GM19463 (cell line): Measurements from ENCODE around the gene BLOC1S3.

Source experiments
- ATAC-seq: cut with Tn5 transposase; IDR thresholded peaks from one replicate; pipeline ENCODE4 v1.9.1; 2021; ENCODE audit warnings: mild to moderate bottlenecking, moderate library complexity; ENCODE audit not compliant: unreplicated experiment

BLOC1S3 gene

DNA sequence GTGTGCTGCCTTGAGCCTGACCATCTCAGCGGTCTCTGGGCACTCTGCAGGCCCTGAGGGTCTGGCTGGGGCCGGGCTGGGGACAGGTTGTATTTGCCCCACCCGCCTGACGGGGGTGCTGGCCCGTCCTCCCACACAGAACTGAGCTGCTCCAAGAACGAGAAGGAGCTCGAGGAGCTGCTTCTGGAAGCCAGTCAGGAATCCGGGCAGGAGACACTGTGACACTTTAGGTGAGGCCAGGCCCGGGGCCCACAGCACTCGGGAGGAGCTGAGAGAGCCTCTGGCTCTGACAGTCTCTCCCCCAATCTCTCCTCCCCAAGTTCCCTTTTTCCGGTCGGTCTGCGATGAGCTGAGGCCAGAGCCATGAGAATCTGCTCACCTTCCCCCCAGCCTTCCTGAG, 32.3 kb upstream of the BLOC1S3 start:
- no peak for ATAC-seq

DNA sequence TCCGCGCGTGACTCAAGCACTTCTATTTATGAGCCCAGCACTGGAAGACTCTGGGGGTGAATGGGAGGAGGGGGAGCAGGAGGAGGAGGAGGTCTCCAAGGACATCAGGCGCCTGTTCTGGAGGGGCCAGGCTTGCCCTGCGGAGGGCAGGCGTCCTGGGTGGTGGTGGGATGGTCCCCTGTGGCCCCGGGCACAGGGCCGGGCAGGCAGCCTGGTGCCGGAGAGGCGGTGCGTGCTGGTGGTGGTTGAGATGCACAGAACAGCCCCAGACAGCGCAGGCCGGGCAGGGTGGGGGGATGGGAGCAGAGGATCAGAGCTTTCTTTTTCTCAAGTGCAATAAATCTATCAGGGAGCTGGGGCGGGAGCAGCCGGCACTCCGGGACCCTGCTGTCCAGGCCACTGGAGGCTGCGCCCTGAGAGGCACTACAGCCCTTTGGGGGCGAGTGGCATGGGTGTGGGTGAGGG, 31.8 kb upstream of the BLOC1S3 start:
- no peak for ATAC-seq

DNA sequence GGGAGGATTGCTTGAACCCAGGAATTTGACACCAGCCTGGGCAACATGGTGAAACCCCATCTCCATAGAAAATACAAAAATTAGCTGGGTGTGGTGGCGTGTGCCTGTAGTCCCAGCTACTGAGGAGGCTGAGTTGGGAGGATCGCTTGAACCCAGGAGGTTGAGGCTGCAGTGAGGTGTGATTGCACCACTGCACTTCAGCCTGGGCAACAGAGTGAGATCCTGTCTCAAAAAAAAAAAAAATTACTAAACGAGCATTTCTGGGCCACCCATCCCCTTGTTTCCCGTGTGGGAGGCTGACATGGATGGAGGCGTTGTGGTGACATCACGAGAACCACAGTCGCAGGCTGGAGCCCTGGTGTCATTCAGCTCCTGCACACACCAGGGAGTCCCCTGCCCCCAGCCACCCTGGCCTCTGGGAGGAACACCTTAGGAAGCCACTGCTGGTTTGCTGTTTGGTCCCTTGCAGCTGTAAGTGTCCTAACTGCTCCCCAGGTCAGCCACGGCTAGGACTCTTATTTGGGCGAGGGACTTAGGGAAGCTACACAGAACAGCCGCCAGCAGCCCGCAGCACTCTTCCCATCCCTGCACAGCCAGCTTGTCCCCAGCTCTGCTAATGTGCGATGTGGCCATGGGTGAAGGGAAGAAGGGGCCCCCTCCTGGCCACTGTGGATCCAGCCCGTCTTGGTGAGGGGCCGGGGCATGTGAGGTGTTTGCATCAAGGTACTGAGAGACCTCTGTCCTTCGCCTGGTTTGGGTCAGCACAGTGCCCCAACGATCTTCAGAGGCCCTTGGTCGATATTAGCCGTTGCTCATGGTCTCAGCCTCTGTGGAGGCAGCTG, 30.5 kb upstream of the BLOC1S3 start:
- no peak for ATAC-seq

DNA sequence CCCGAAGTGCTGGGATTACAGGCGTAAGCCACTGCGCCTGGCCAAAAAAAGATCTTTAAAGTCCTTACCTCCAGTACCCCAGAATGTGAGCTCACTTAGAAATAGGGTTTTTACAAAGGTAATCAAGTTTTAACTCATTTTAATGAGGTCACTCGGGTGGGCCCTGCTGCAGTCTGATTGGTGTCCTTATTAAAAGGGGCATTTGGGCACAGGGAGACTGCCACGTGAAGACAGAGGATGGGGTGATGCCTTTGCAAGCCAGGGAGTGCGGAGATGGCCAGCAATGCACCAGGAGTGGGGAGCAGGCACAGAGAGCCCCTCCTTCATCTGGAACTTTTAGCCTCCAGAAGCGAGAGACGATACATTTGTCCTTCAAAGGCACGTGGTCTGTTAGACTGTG, 29.5 kb upstream of the BLOC1S3 start:
- ATAC-seq = no peak

DNA sequence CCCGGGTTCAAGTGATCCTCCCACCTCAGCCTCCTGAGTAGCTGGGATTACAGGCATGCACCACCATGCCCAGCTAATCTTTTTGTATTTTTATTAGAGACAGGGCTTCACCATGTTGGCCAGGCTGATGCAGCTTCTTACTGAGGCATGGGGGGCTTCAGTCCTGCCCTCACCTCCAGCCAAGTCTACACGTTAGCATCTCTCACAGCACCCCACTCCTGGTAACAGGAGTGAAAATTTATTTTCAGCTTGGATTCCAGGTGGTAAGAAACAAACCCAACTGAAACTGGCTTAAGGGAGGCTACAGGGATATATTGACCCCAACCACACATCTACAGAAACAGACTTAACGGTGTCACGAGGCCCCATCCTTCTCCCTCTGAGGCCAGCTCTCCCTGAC, 28.4 kb upstream of the BLOC1S3 start:
- ATAC-seq = no peak

DNA sequence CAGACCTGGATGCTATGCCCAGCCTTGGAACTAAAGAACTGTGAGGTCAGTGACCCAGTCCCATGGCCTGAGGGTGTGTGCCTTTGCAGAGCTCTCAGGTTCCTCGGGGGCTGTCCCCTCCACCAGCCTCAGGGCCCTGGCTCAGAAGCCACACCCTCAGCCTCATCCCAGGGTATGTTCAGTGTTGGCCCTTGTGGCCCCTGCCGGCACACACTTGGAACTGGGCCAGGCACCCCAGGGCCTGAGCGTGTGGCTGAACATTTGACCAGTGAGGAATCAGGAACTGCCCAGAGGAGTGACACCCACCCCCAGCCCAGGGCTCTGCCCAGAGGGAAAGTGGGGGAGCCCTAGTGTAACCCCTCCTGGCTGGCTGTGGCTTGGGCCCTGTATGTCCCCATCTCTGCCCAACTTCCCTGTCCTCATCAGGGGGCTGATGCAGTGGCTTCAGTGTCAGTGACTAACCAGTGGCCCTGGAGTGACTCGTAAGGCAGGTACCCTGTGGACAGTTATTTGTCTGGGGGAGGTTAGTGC, 27.8 kb upstream of the BLOC1S3 start:
- no peak for ATAC-seq

DNA sequence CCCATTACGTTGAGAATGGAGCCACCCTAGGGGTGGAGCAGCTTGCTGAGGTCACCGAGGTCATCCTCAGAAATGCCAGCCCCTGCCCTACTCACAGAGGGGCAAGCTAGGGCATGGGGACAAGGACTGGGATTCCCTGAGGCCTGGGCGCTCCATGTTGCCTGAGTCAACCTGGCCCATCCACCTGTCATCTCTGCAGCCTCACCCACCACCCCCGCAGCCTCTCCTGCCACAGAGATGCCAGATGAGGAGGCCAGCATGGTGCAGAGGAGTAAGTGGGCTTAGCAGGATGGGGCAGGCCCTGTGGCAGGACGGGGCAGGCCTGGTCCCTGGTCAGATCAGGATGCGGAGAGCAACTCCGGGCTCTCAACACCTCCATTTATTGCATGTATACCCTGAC, 27.3 kb upstream of the BLOC1S3 start:
- ATAC-seq = no peak

DNA sequence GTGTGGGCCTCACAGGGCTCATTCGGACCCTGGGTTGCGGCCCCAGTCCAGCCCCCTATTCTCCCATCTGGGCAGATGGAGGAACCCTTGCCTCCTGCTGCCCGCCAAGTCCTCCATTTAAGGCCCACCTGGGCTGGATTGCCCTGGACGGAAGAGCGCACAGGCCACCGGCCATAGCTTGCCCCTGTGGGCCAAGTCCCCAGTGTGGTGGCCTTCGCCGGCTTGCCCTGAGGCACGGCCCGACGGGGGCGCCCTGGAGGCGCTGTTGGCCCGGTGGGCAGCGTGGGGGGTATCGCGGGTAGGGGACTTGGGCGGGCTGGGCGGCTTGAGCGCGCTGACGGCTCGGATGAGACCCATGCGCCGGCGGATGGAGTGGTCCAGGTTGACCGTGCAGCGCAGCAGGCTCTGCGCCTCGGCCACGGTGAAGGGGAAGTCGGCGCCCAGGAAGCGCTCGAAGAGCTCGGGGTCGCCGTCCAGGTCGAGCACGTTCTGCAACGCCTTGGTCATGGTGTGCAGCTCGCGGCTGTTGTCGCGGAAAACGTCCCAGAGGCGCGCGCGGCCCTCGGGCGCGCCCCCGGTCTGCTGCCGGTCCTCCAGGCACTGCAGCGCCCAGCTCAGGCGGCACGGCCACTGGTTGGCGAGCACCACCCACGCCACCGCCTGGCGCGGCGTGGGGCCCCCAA, 26.6 kb upstream of the BLOC1S3 start:
- no peak for ATAC-seq

DNA sequence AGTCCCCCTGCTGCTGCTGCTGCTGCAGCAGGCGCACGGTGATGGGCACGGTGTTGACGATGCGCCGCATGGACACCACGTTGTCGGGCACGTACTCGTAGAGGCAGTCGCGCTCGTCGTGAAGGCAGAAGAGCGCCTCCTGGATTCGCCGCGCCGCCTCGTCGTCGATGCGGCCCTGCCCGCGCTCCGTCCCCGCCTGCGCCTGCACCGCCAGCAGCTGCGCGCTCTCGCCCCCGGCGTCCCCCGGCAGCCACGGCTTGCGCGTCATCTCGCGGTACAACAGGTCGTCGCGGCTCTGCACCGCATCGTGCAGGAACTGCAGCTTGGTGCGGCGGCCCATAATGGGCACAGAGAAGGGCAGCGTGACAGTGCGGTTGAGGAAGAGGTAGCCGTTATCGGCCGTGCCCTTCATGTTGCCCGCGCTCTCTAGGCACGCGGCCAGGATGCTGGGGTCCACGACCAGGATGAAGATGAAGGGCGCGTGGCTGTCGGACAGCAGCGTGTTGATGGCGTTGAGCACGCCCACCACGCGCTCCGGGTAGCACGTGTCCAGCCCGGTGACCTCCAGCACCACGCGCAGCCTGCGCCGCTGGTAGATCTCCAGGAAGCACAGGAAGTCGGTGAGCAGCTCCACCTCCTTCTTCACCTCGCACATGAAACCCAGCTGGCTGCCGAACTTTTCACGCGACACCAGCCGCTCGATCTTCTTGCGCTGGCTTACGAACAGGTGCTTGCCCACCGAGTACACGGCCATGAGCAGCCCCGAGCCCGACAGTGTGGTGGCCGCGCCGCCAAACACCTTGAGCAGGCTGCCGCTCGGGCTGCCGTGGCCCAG, 25.9 kb upstream of the BLOC1S3 start:
- no peak for ATAC-seq

DNA sequence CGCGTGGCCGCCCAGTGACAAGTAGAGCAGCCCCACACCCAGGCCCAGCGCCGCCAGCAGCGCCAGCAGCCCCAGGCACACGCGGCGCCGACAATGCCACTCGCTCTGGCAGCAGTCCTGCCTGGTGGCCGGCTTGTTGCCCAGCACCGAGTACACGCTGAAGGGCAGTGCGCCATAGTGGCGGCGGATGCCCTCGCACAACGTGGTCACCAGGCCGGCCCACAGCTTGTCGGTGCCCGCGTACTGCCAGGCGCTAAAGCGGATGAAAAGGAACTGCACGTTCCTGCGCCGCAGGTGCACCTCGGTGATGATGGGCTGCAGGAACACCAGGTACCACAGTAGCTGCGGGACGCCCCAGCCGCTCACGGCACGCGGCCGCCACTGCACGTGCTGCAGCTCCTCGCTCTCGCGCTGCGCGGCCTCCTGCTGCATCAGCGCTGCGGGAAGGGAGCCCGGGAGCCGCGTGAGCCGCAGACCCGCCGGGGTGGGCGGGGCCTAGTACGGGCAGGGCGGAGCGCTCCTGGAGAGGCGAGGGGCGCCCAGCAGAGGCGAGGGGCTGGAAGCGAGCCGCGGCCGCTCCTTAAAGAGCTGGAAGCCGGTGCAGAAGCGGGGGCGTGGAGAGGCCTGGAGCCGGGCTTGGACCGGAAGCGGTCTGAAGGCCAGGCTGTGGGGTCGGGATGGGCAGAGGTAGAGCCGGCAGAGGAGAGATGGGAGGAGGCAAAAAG, 25.1 kb upstream of the BLOC1S3 start:
- no peak for ATAC-seq

DNA sequence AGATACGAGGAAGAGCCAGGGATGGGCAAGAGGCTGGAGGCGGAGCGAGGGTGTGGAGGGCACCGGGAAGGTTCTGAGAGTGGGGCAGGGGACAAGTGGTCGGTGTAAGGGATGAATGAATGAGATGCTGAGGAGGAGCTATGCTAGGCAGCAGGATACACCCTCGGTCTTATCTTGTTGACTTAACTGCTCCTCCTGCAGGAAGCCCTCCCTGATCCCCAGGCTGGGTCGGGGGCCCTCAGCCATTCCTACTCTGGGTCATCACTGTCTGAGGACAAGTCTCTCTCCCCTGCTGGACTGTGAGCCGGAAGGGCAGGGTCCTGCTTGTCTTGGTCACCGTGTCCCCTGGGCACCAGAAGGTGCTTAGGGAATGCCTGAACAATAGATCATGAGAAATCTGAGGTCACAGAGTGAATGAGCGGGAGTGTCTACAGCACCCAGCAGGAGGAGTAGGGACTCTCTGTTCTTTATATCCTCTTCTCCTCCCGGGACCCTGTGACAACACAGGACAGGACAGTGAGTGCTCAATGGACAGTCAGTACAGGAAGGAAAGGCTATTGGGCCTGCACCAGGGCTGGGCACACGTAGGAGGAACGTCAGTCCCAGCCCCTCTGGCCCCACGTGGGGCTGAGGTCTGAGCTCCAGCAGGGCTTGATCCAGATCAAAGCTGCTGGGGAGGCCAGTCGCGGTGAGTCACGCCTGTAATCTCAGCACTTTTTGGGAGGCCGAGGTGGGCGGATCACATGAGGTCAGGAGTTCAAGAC, 24.3 kb upstream of the BLOC1S3 start:
- ATAC-seq = no peak

DNA sequence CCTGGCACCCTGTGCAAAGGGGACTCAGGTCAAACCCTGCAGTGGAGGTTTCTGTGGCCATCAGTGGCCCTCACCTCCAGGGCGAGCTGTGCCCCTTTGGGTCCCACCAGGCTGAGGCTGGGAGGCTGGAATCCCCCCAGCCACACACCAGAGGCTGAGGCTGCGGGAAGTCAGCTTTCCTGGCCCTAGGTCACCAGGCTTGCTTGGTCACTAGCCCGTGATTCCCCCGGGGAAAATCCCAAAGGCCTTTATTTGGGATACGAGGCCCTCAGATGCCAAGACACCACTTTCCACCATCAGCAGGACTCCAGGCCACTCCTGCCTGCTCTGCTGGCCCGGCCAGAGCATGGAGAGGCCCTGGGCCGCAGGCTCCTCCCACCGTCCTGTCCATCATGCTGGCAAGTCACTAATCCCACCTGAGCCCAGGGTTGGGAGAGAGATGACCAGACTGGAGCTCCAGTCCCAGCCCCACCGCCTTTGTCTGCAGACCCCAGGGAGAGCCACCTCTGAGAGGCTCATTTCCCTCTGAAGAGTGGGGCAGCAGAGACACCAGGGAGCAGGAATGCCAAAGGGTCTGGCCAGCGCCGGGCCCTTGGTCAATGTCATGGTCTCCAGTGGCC, 22.5 kb upstream of the BLOC1S3 start:
- ATAC-seq = no peak

DNA sequence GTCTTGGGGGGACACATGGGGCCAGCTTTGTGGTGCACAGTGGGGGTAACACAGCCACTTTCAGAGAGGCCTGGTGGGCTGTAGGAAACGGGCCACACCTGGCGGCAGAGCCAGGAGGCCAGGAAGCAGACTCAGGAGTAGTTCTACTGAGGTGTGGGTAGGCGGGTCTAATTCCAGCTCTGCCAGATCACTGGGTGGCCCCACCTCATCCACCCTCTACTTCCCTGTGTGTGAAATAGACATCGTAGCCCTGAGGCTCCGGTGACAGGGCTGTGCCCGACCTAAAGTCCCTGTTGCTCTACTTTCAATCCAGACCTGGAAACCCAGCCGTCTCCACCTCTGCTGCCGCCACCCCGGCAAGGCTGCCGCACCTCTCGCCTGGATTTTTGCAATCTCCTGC, 21.8 kb upstream of the BLOC1S3 start:
- ATAC-seq = no peak

DNA sequence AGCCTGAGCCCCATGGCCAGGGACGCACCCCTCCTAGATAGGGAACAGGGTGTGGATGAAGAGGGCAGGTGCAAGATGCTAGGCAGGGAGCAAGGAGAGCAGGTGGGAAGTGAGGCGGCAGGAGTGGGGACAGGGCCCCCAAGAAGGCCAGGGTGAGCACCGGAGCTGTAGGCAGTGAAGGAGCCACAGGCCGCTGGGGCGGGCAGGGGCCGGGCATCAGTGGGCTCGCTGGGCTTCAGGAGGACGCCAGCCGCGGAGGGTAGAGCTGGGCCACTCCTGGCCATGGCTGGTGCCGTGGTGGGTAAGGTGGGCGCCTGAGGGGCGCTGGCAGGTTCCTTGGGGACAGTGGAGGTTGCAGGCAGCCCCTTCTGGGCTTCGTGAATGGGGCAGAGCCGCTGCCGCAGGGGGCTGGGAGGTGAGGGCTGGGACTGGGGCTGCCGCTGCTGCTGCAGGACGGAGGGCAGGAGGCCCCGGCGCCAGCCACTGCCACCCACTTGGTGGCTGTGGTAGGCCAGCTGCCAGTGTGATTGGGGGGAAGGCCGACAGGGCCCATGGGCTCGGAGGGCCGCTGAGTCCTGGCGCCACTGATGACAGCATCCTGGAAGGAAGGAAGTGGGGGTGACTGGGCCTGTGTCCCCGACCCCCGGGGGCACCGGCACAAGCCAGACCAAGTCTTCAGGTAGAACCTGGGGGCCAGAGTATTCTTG, 19.9 kb upstream of the BLOC1S3 start:
- no peak for ATAC-seq

DNA sequence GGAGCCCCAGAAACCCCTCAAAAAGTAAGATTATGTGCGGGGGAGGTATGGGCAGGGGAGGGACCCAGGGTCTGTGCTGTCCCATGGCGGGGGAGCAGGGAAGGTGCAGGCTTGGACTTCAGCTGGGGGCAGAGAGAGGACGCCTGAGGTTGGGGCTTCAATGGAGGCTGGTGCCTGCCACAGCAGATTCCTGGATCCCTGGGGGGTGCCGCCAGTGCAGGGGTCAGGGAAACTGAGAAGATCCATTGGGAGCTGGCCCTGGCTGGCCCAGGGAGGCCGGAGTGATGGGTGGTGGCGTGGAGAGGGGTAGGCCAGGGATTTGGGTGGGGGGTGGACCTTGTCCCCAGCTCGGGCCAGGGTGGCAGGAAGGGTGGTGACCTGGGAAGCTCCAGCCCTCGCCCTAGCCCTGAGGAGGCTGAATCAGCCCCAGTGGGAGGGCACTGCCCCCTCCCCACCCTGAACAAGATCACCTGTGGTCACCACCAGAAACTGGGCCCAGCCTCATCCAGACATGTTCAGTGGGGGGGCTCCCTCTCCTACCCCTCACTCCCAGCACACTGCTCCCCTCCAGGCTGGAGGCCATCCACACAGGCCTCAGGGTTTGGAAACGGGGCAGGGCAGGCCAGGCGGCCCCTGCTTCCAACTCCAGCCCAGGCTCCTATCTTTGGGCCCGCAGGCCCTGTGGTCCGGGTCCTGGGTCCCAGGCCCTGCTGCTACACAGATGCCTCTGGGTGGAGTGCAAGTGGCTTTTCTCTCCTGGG, 19.2 kb upstream of the BLOC1S3 start:
- no peak for ATAC-seq

DNA sequence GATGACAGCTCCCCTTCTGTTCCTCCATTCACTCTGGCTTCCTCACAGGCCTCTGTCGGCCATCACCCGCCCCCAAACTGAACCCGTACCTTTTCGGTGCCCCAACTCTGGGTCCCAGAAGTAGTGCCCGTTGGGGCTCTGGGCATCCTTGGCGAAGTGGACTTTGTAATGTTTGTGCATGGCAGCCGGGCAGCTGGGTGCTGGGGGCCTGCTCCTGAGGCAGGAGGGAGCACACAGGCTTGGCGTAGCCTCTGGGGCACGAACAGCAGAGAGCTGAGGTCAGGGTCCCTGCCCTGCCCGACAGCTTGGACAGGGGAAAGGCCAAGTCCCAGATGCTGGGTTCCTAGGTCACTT, 18.6 kb upstream of the BLOC1S3 start:
- no peak for ATAC-seq

DNA sequence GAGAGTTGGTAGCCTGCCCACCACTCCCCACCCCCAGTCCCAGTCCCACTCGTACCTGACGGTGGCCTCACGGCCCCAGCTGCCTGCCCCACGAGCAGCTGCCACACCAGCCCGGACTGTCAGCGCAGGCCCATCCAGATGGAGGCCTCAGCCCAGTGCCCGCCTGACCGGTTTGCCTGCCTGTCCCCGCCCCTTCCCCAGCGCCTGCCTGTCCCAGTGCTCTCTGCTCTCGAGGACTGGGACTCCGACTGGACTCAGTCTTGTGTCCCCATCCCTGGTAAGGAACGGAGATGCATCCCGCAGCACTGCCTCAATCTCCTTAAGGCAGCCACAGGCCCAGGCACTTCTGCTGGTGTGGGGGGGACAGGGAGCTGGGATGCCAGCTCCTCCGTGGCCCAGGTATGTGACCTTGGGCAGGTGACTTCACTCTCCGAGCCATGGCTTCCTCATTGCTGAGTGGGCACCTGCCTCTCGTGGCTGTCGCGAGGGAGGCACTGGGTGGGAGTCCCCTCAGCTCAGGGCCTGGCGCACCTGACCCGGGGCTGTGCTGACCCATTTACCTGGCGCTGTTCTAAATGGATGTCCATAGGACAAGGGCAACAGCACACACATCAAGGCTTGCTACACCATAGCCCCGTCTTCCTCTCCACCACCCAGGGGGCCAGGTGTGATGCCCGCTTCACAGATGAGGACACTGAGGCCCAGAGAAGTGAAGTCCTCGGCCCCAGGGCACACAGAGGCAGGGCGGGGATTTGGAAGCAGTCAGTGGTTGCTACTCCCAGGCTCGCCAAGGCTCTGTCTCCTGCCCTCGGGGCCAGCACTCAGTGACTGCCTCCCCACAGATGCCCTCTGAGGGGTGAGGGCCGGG, 17.5 kb upstream of the BLOC1S3 start, which contains the start of gene NKPD1:
Gene NKPD1 (minus strand): TSS at position 113 of the 868 bp plus-strand sequence. CDS start 832 bp downstream, outside the sequence.
- no peak for ATAC-seq
